Mucosa of descending colon (tissue), 3 donors: Measurements from ENCODE around the gene CDC37L1. TPM values are rescaled to one million over a fixed set of nuclear protein-coding genes. Genes with fewer than 3 reads are reported as not detected.

Experiments
- ATAC-seq: fragments of 200-7000 bp; cut with Tn5 transposase; one replicate; pipeline ENCODE4 v1.9.1; 2020; ENCODE audit warnings: mild to moderate bottlenecking, moderate library complexity
- DNase-seq, 3 donors: peaks; one replicate each; pipeline ENCODE4 v3.0.0-alpha.2; 2020
- H3K36me3 ChIP-seq: fragments of 200-600 bp; one replicate; pipeline ENCODE4 v1.8.0; 2021; ENCODE audit warnings: low read depth, mild to moderate bottlenecking
- H3K4me1 ChIP-seq: fragments of 200-600 bp; one replicate; pipeline ENCODE4 v1.8.0; 2021; ENCODE audit warnings: low read depth, mild to moderate bottlenecking
- H3K4me3 ChIP-seq: fragments of 200-600 bp; one replicate; pipeline ENCODE4 v1.8.0; 2021; ENCODE audit warnings: mild to moderate bottlenecking
- H3K9me3 ChIP-seq: fragments of 200-600 bp; one replicate; pipeline ENCODE4 v1.8.0; 2021; ENCODE audit warnings: mild to moderate bottlenecking
- intact Hi-C, 2 donors: fragments of 100-400 bp; cut with DNase I in 1 of 2; cut with micrococcal nuclease in 1 of 2; formaldehyde crosslinking; loops; one replicate each; pipeline versions ENCODE4 v1.11.0 to v1.11.1; 2022; cut with DNase I, micrococcal nuclease
- total RNA-seq, 3 donors: library from RNA; stranded (reverse); fragmentation: NEBNext Ultra II Directional in 2 of 3; extraction: Animal tissue kit (Norgen Biotek cat#: 25700) in 2 of 3; gene quantifications; one replicate each; pipeline versions ENCODE4 v1.2.1 to v1.2.4, GENCODE V29; 2021 to 2023
- TF ChIP-seq, protein P1 (sequence below): fragments of 200-600 bp; IDR thresholded peaks from one replicate; pipeline ENCODE4 v1.8.0; 2022; ENCODE audit warnings: antibody characterized with exemption, mild to moderate bottlenecking
- donor health status: DM: no; HTN: no; CAD: no; lungs with moderate emphysema.
- donor health status: DM: no; HTN: no; CAD: no.
- donor health status: DM: no; HTN: yes; CAD: no.

Gene CDC37L1
- total RNA-seq, 3 donors from 2014 or later = 11.1 to 27.1 (median 13.9) TPM

- Histone ChIP-seq H3K36me3 (no peaks in the 10 kb centered on the region), H3K9me3 (no peaks in the 10 kb centered on the region), H3K4me3 (no peak overlapping the region), H3K4me1 (peaks cover 17% of the 10 kb centered on the region)
- DNase-seq (no peak), ATAC-seq (no peak)
- TF ChIP-seq, protein P1, sequence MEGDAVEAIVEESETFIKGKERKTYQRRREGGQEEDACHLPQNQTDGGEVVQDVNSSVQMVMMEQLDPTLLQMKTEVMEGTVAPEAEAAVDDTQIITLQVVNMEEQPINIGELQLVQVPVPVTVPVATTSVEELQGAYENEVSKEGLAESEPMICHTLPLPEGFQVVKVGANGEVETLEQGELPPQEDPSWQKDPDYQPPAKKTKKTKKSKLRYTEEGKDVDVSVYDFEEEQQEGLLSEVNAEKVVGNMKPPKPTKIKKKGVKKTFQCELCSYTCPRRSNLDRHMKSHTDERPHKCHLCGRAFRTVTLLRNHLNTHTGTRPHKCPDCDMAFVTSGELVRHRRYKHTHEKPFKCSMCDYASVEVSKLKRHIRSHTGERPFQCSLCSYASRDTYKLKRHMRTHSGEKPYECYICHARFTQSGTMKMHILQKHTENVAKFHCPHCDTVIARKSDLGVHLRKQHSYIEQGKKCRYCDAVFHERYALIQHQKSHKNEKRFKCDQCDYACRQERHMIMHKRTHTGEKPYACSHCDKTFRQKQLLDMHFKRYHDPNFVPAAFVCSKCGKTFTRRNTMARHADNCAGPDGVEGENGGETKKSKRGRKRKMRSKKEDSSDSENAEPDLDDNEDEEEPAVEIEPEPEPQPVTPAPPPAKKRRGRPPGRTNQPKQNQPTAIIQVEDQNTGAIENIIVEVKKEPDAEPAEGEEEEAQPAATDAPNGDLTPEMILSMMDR = no peak
- intact Hi-C loops = no loop called here
Measured at GRCh38 chr9:4661165-4661564, 18.2 kb upstream of the CDC37L1 start.

- intact Hi-C loops = no loop called here
- TF ChIP-seq, protein P1 = no peak
- ATAC-seq (no peak), DNase-seq (no peak)
- H3K9me3 ChIP-seq = no peaks in the 10 kb centered on the region
- H3K4me3 ChIP-seq = no peak overlapping the region
- no peaks in the 10 kb centered on the region for H3K36me3 ChIP-seq
- peaks cover 17% of the 10 kb centered on the region for H3K4me1 ChIP-seq
Measured at GRCh38 chr9:4661611-4662010, 17.8 kb upstream of the CDC37L1 start.

DNA sequence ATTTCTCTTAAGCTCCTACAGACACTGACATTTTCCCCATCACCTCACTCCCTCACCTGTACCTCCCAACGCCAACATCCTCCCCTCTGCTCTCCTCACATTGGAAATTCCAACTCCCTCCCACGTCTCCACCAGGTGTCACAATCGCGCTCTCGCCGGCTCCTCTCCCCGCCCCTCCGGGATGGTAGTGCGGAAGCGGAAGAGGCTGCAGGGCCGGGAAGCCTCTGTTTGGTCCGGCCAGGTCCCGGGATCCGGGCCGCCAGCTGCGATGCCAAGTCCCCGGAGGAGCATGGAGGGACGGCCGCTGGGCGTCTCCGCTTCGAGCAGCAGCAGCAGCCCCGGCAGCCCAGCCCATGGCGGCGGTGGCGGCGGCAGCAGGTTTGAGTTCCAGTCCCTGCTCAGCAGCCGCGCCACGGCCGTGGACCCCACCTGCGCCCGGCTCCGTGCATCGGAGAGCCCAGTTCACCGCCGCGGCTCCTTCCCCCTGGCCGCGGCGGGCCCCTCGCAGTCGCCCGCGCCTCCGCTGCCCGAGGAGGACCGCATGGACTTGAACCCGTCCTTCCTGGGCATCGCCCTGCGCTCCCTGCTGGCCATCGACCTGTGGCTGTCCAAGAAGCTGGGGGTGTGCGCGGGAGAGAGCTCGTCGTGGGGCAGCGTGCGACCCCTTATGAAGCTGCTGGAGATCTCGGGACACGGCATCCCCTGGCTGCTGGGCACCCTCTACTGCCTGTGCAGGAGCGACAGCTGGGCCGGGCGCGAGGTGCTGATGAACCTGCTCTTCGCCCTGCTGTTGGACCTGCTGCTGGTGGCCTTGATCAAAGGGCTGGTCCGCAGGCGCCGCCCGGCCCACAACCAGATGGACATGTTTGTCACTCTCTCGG lies 17.0 kb upstream of the CDC37L1 start, which contains the start of gene PLPP6:
Gene PLPP6 (plus strand): TSS at position 187 of the 881 bp plus-strand sequence. CDS start 82 bp downstream, at position 269.
- intact Hi-C loops = no loop called here
- DNase-seq (peak; percentile 92 to 94 (median 93)), ATAC-seq (peak; percentile 94)
- TF ChIP-seq, protein P1 = peak; percentile 39
- Histone ChIP-seq H3K4me3 (peak within 1 kb of the TSS; percentile 87), H3K9me3 (no peaks in the 10 kb centered on the region), H3K36me3 (no peaks in the 10 kb centered on the region), H3K4me1 (peaks cover 17% of the 10 kb centered on the region)

- intact Hi-C loops = no loop called here
- DNase-seq = no peak
- Histone ChIP-seq H3K4me1 (peaks cover 16% of the 10 kb centered on the region), H3K4me3 (no peak overlapping the region), H3K9me3 (no peaks in the 10 kb centered on the region), H3K36me3 (no peaks in the 10 kb centered on the region)
- TF ChIP-seq, protein P1 = no peak
- peak; percentile 45 for ATAC-seq
Measured at GRCh38 chr9:4662989-4663792, 16.2 kb upstream of the CDC37L1 start.

DNA sequence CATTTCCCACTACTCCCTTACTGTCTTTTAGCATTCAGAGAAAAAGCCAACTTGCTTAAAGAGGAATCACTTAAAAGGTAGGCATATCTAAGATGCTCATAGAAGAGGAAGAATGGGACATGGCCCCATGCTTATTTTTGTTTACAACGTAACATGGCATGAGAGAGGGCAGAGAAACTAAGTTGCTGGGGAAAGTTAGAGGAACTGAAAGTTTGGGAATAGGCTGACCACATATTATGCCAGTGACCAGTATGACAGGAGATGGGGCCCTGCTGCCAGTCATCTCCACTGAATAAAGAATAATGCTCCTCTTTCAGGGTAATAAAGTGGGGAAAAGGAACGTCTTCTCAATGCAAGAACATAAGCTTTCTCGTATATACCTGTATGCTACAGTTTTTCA lies 15.4 kb upstream of the CDC37L1 start:
- ATAC-seq = no peak
- TF ChIP-seq, protein P1 = no peak
- DNase-seq = no peak
- Histone ChIP-seq H3K4me3 (no peak overlapping the region), H3K36me3 (no peaks in the 10 kb centered on the region), H3K4me1 (peaks cover 12% of the 10 kb centered on the region), H3K9me3 (no peaks in the 10 kb centered on the region)
- intact Hi-C loops = no loop called here
